Endothelial cell of umbilical vein (primary cell): ENCODE measurements around the gene PHOSPHO1. TPM values are rescaled to one million over a fixed set of nuclear protein-coding genes. Genes with fewer than 3 reads are reported as not detected.

Experiments used
- BruUV-seq: library from RNA; stranded (reverse); fragments of 400-500 nt; replicated peaks from 2 replicates; lab custom pipeline; 2021; lab: Mats Ljungman, UMichigan
- CTCF ChIA-PET: fragments of 300-600, 350-600 bp; sonication (Branson Sonifier 250); formaldehyde crosslinking; loops from one replicate; lab custom pipeline; 2021; ENCODE audit warnings: antibody characterized with exemption, inconsistent platforms; lab: Charles Lee
- POLR2A ChIA-PET: fragments of 300-600, 350-600 bp; sonication (Branson Sonifier 250); formaldehyde crosslinking; loops from one replicate; lab custom pipeline; 2021; ENCODE audit warnings: antibody characterized with exemption, inconsistent platforms; lab: Charles Lee
- DNase-seq: peaks from one replicate; pipeline ENCODE4 v3.0.0-alpha.2; 2011; ENCODE audit warnings: low read depth, low spot score
- FAIRE-seq: peaks from 2 replicates; lab custom pipeline; 2011; peaks lifted over from hg19 to GRCh38; lab: Jason Lieb, UNC
- H2AFZ ChIP-seq: 2 replicates; pipeline ENCODE4 v1.6.0; 2012; ENCODE audit warnings: low read depth, low read length, control low read depth, inconsistent platforms
- H3K27ac ChIP-seq: 2 replicates; pipeline ENCODE4 v1.5.1; 2011; ENCODE audit warnings: low read depth, mild to moderate bottlenecking, control low read depth, low read length, moderate library complexity; ENCODE audit not compliant: insufficient read depth
- H3K27me3 ChIP-seq, 2 experiments: 2 replicates each; pipeline versions ENCODE4 v1.6.0 to v1.6.1; 2011; ENCODE audit warnings: low read length in 2 of 2, mixed read lengths in 1 of 2; ENCODE audit not compliant: control insufficient read depth in 2 of 2, insufficient read depth in 2 of 2
- H3K36me3 ChIP-seq, 2 experiments: 2 replicates in 1 of 2; 3 replicates in 1 of 2; pipeline ENCODE4 v1.5.1; 2011; ENCODE audit warnings: low read length in 2 of 2, mild to moderate bottlenecking in 1 of 2, moderate library complexity in 1 of 2; ENCODE audit not compliant: control insufficient read depth in 2 of 2, insufficient read depth in 2 of 2; ENCODE audit errors: extremely low read depth in 1 of 2
- H3K4me1 ChIP-seq: 3 replicates; pipeline ENCODE4 v1.5.1; 2011; ENCODE audit warnings: mild to moderate bottlenecking, low read length; ENCODE audit not compliant: control insufficient read depth, insufficient read depth; ENCODE audit errors: extremely low read depth
- H3K4me2 ChIP-seq: 2 replicates; pipeline ENCODE4 v1.6.1; 2011; ENCODE audit warnings: low read length, control low read depth, mixed read lengths; ENCODE audit not compliant: insufficient read depth
- H3K4me3 ChIP-seq, 3 experiments: fragments of 200-600 bp in 1 of 3; sonication (generic), shearing (Covaris generic) in 1 of 3; replicated peaks in 1 of 3; 2 replicates each; pipeline ENCODE4 v1.5.1; 2011 to 2016; ENCODE audit warnings: control low read depth in 3 of 3, low read length in 3 of 3, mild to moderate bottlenecking in 2 of 3, inconsistent platforms in 1 of 3, low read depth in 1 of 3, moderate library complexity in 1 of 3; ENCODE audit not compliant: insufficient read depth in 1 of 3
- H3K79me2 ChIP-seq: 2 replicates; pipeline ENCODE4 v1.6.0; 2012; ENCODE audit warnings: low read length, inconsistent platforms; ENCODE audit not compliant: control insufficient read depth, insufficient read depth
- H3K9ac ChIP-seq: replicated peaks from 2 replicates; pipeline ENCODE3; 2011; ENCODE audit warnings: low read length, control low read depth; ENCODE audit not compliant: insufficient read depth; ENCODE audit errors: extremely low read depth
- H3K9me1 ChIP-seq: replicated peaks from 3 replicates; pipeline ENCODE4 v1.6.0; 2011; ENCODE audit warnings: mild to moderate bottlenecking, low read length; ENCODE audit not compliant: control insufficient read depth, insufficient read depth; ENCODE audit errors: extremely low read depth
- H3K9me3 ChIP-seq: replicated peaks from 2 replicates; pipeline ENCODE4 v1.5.1; 2012; ENCODE audit warnings: low read length, inconsistent platforms; ENCODE audit not compliant: control insufficient read depth, insufficient read depth
- H4K20me1 ChIP-seq: replicated peaks from 2 replicates; pipeline ENCODE3; 2011; ENCODE audit warnings: mild to moderate bottlenecking, low read length; ENCODE audit not compliant: control insufficient read depth, insufficient read depth; ENCODE audit errors: extremely low read depth
- CTCF ChIP-seq, 2 donors: IDR thresholded peaks; 1 replicate in 1 of 2; 2 replicates in 1 of 2; pipeline ENCODE4 v1.5.1; 2011; ENCODE audit warnings: low read length in 2 of 2, mild to moderate bottlenecking in 2 of 2, moderate library complexity in 2 of 2, control low read depth in 1 of 2, inconsistent platforms in 1 of 2, low read depth in 1 of 2; ENCODE audit not compliant: insufficient read depth in 1 of 2; ENCODE audit errors: extremely low read depth in 1 of 2
- EZH2 ChIP-seq: IDR thresholded peaks from 2 replicates; pipeline ENCODE4 v1.6.1; 2012; ENCODE audit warnings: borderline replicate concordance, low read depth, mild to moderate bottlenecking, moderate library complexity, low read length, inconsistent platforms; ENCODE audit not compliant: severe bottlenecking
- FOS ChIP-seq: IDR thresholded peaks from 2 replicates; pipeline ENCODE4 v1.6.1; 2011; ENCODE audit warnings: mild to moderate bottlenecking, low read length, moderate library complexity, borderline replicate concordance; ENCODE audit not compliant: insufficient read depth
- GATA2 ChIP-seq: IDR thresholded peaks from 2 replicates; pipeline ENCODE4 v1.7.0; 2011; ENCODE audit warnings: low read depth, mild to moderate bottlenecking, moderate library complexity, mixed read lengths, low read length; ENCODE audit not compliant: insufficient read length, insufficient read depth
- JUN ChIP-seq: IDR thresholded peaks from 2 replicates; pipeline ENCODE4 v1.6.1; 2011; ENCODE audit warnings: borderline replicate concordance, low read depth; ENCODE audit not compliant: insufficient read length, insufficient read depth
- MYC ChIP-seq: IDR thresholded peaks from one replicate; pipeline ENCODE4 v1.6.1; 2011; ENCODE audit warnings: mild to moderate bottlenecking, low read depth, low read length
- POLR2AphosphoS5 ChIP-seq: IDR thresholded peaks from 2 replicates; pipeline ENCODE4 v1.6.1; 2012; ENCODE audit warnings: low read depth, mild to moderate bottlenecking, control low read depth, low read length, moderate library complexity; ENCODE audit not compliant: insufficient read depth
- dilution Hi-C: fragments of 300-500 bp; cut with MboI; formaldehyde crosslinking; loops from one replicate; pipeline ENCODE4 v1.15.0; 2019; ENCODE audit warnings: low sequenced_read_pairs; ENCODE audit not compliant: extremely low pct_ligation_motif_present
- intact Hi-C: fragments of 100-400 bp; cut with micrococcal nuclease; formaldehyde crosslinking; loops from one replicate; pipeline ENCODE4 v1.10.0; 2022
- polyA plus RNA-seq, 4 experiments: library from polyadenylated mRNA; depleted of rRNA in 3 of 4; stranded (reverse) in 3 of 4; unstranded in 1 of 4; fragments of >200 nt; gene quantifications; 2 replicates each; pipeline versions ENCODE4 v1.2.1 to v1.2.3, GENCODE V29; 2011 to 2012; ENCODE audit warnings: missing spikeins in 1 of 4
- total RNA-seq: library from RNA; stranded (reverse); gene quantifications from 2 replicates; pipeline ENCODE4 v1.2.3, GENCODE V29; 2021
- TF ChIP-seq, protein P1 (sequence below): IDR thresholded peaks from 2 replicates; pipeline ENCODE4 v1.6.1; 2011; ENCODE audit not compliant: insufficient read depth, insufficient read length

The PHOSPHO1 gene
- total and polyA plus RNA-seq, 2 donors (not counting 3 experiments of a cell fraction or from before 2014, with no cell fraction given), result 0.23 TPM; not detected in 1

- no TSS peak for BruUV-seq
- H3K9ac ChIP-seq, result no peak overlapping the region
- H3K9me1 ChIP-seq, result no peaks in the 10 kb centered on the region
- H3K4me3 ChIP-seq, result no peak overlapping the region
- intact Hi-C loops (no loop called here), dilution Hi-C loops (no loop called here)
- H3K4me1 ChIP-seq, result no peaks in the 10 kb centered on the region
- FAIRE-seq, result no peak
- CTCF ChIA-PET, result interaction anchor here (2.7 kb wide), 1 partner anchor 46 kb away, joined by 12 read pairs; no protein-coding TSS in a partner anchor
- TF ChIP-seq CTCF (IDR thresholded peaks at IDR 0.05; ENCODE audit: extremely low read depth in 1 of 2, insufficient read depth in 1 of 2, low read depth in 1 of 2, low read length in 2 of 2) (no peak), MYC (no peak), POLR2AphosphoS5 (no peak), JUN (no peak), FOS (no peak), EZH2 (no peak), GATA2 (no peak)
- TF ChIP-seq, protein P1, sequence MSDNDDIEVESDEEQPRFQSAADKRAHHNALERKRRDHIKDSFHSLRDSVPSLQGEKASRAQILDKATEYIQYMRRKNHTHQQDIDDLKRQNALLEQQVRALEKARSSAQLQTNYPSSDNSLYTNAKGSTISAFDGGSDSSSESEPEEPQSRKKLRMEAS, result no peak
- no peak overlapping the region for H2AFZ ChIP-seq
- no peak for DNase-seq
- no peaks in the 10 kb centered on the region for H3K27me3 ChIP-seq
- no peaks in the 10 kb centered on the region for H3K9me3 ChIP-seq
- H3K4me2 ChIP-seq, result no peak overlapping the region
- no peaks in the 10 kb centered on the region for H3K79me2 ChIP-seq
- H3K36me3 ChIP-seq, result no peaks in the 10 kb centered on the region
- POLR2A ChIA-PET, result no interaction called here
- H4K20me1 ChIP-seq, result no peaks in the 10 kb centered on the region
- no peak overlapping the region for H3K27ac ChIP-seq
These were observed 14.3 kb upstream of the PHOSPHO1 start for GRCh38 chr17:49244839-49245238.
